CD4-positive, alpha-beta T cell treated with Interleukin-15 for 4 hours (primary cell): ENCODE results near the gene CRMP1.
"Not testable (repeated sequence)": the region's sequence is repeated elsewhere in the genome, so short reads cannot be mapped to it uniquely, and the experiment has no call there.

Experiments
- DNase-seq: peaks from one replicate; pipeline ENCODE4 v3.0.0-alpha.2; 2020; ENCODE audit warnings: low spot score

Gene CRMP1

GRCh38 chr4:5822619-5823018 is 70.3 kb downstream of the CRMP1 start:
- DNase-seq, result no peak

GRCh38 chr4:5821665-5822358 is 71.1 kb downstream of the CRMP1 start:
- DNase-seq, result no peak

GRCh38 chr4:5816851-5817375 is 76.0 kb downstream of the CRMP1 start:
- DNase-seq, result no peak

- DNase-seq, result no peak
Observed at GRCh38 chr4:5816101-5816500, 76.8 kb downstream of the CRMP1 start.

GRCh38 chr4:5815641-5816040 is 77.2 kb downstream of the CRMP1 start:
- no peak for DNase-seq

GRCh38 chr4:5814421-5814820 is 78.5 kb downstream of the CRMP1 start:
- DNase-seq, result no peak

GRCh38 chr4:5813882-5814255 is 79.0 kb downstream of the CRMP1 start:
- DNase-seq, result no peak

GRCh38 chr4:5812506-5813229 is 80.2 kb downstream of the CRMP1 start:
- DNase-seq, result peak; percentile 37

- DNase-seq, result not testable (repeated sequence)
Observed at GRCh38 chr4:5812057-5812456, 80.8 kb downstream of the CRMP1 start.

GRCh38 chr4:5810770-5811430 is 82.0 kb downstream of the CRMP1 start:
- DNase-seq, result no peak

- DNase-seq, result no peak
Observed at GRCh38 chr4:5810151-5810550, 82.7 kb downstream of the CRMP1 start.

GRCh38 chr4:5809216-5809776 is 83.6 kb downstream of the CRMP1 start:
- DNase-seq, result no peak

- no peak for DNase-seq
Observed at GRCh38 chr4:5808081-5808741, 84.7 kb downstream of the CRMP1 start.

- DNase-seq, result no peak
Observed at GRCh38 chr4:5805270-5805669, 87.6 kb downstream of the CRMP1 start.

GRCh38 chr4:5804656-5805055 is 88.2 kb downstream of the CRMP1 start:
- DNase-seq, result no peak

GRCh38 chr4:5802565-5802964 is 90.3 kb downstream of the CRMP1 start:
- DNase-seq, result no peak

GRCh38 chr4:5801696-5802095 is 91.2 kb downstream of the CRMP1 start:
- no peak for DNase-seq

GRCh38 chr4:5800496-5800895 is 92.4 kb downstream of the CRMP1 start:
- no peak for DNase-seq

- DNase-seq, result no peak
Observed at GRCh38 chr4:5799406-5799805, 93.5 kb downstream of the CRMP1 start.

GRCh38 chr4:5798946-5799345 is 93.9 kb downstream of the CRMP1 start:
- no peak for DNase-seq

GRCh38 chr4:5798462-5798861 is 94.4 kb downstream of the CRMP1 start:
- no peak for DNase-seq

- DNase-seq, result no peak
Observed at GRCh38 chr4:5797866-5798265, 95.0 kb downstream of the CRMP1 start.
